HG03039 (cell line): ENCODE data around the gene JARID2.

Experiments
- ATAC-seq: cut with Tn5 transposase; IDR thresholded peaks from one replicate; pipeline ENCODE4 v1.9.1; 2021; ENCODE audit warnings: mild to moderate bottlenecking, moderate library complexity; ENCODE audit not compliant: unreplicated experiment

The JARID2 gene

GRCh38 chr6:15368186-15368585 lies 122.3 kb downstream of the JARID2 start:
- ATAC-seq, result no peak

- no peak for ATAC-seq
Measured at GRCh38 chr6:15368873-15369272, 123.0 kb downstream of the JARID2 start.

GRCh38 chr6:15369838-15370237 lies 124.0 kb downstream of the JARID2 start:
- ATAC-seq, result no peak

- no peak for ATAC-seq
Measured at GRCh38 chr6:15370733-15371671, 125.1 kb downstream of the JARID2 start.

DNA sequence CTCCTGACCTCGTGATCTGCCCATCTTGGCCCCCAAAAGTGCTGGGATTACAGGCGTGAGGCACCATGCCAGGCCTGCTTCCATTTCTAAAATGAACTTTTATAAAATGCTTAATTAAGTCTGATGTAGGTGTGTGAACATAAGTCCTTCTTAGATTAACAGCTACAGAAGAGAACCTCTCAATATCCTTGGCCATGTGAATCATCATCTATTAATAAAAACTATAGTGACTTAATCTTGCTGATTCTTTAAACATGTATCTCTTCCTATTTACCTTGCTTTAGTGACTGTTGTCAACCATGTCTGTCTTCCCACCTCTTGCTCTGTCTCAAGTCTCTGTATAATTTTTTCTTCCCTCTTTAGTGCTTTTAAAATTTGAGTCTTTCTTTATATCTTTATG lies 127.1 kb downstream of the JARID2 start:
- no peak for ATAC-seq

DNA sequence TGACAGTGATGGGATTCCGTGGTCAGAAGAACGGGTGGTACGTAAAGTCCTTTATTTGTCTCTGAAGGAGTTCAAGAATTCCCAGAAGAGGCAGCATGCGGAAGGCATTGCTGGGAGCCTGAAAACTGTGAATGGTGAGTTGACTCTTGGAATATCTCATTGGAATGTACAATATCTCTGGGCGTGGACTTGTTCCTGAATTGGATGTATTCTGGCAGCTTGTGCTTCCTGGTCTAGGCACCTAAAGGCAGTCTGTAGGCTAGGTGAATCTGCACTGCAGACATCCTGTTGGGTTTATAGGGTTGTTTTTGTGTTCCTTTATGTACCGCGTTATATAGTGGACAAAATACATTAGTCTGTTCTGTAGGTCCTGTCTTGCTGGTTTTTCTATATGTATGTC lies 128.2 kb downstream of the JARID2 start:
- ATAC-seq, result no peak

- no peak for ATAC-seq
Measured at GRCh38 chr6:15375018-15375417, 129.1 kb downstream of the JARID2 start.

- no peak for ATAC-seq
Measured at GRCh38 chr6:15375638-15376290, 129.9 kb downstream of the JARID2 start.

DNA sequence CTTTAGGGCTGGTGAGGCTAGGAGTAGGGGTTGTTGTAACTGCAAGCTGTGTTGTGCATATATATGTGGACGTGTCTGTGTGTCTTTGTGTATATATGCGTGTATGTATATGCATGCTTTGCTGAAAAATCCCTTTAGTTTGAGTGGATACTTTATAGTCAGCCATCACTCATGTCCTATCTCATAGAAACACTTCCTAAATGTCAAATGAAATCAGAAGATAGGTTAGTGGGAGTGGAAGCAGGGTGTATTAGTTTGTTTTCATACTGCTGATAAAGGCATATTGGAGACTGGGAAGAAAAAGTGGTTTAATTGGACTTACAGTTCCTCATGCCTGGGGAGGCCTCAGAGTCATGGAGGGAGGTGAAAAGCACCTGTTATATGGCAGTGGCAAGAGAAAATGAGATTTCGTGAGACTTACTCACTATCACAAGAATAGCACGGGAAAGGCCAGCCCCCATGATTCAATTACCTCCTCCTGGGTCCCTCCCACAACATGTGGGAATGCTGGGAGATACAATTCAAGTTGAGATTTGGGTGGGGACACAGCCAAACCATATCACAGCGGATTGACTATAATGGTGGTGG lies 131.1 kb downstream of the JARID2 start:
- ATAC-seq, result no peak

DNA sequence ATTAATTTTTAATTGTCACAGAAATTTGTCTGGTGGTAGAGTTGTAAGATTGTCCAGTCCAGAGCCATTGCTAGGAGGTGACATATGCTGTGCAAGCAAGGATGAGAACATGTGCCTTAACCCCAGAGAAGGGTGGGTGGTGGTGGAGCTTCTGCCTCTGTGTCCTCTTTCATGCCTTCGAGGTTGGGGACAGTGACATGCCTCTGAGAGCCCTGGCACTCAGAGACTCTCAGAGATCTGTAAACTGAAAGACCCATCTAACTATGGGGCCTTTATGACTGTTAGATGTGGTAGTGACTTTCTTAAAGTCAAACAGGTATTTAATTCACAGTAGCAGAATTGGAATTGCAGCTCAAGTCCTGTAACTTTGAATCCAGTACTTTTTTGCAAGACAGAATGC lies 132.4 kb downstream of the JARID2 start:
- ATAC-seq, result no peak

DNA sequence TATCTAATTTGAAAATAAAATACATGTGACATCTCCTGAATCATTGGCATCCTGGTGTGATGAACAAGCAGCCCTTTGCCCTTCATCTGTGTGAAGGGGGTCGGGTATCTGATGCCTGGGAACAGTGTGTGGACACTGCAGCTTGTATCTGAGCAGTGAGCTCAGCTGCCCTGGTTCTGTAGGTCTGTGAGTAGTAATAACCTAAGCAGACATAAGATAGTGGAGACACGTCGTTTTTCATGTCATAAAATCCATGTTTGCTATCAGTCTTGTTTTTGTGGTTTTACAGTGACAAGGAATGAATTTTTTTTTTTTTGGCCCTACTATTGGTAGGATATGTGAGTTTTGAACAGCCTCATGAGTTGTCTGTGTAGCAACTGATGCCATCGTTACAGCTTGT lies 133.0 kb downstream of the JARID2 start:
- ATAC-seq, result no peak

- ATAC-seq, result no peak
Measured at GRCh38 chr6:15380351-15380750, 134.5 kb downstream of the JARID2 start.

GRCh38 chr6:15382089-15382488 lies 136.2 kb downstream of the JARID2 start:
- no peak for ATAC-seq

DNA sequence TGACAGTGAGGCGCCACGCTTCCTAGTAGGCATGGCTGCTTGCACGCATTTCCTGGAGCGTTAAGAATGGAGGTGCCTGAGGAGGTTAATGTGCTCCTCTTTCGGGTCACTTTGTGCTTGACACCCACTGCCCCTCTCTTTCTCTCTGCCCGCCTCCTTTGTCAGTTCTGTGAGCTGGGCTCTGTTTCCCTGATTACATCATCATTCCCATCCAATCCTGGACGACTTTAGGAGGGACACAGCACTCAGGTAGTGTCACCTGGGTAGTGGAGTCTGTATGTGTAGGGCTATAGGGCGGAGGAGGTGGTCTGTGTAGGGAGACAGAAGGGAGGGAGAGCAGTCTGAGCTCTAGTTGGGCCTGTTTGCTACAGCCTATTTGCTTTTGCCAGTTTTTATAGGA lies 136.8 kb downstream of the JARID2 start:
- no peak for ATAC-seq

DNA sequence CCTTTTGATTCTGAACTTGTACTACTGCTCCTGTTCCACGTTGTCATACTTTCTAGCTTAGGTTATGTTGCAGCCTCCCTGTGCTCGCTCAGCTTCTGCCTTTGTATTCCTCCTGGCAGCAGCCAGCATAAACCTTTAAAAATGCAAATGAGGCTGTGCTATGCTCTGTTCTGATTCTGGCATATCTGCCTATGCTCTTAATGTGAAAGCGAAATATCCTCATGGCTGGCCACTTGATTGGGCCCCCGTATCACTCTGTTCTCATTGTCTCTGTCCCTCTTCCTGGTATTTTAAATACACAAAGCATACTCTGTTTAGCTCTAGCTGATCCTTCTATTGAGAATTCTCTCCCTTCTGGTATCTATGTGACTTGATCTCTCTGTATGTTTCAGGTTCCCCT lies 139.0 kb downstream of the JARID2 start:
- ATAC-seq, result no peak

- no peak for ATAC-seq
Measured at GRCh38 chr6:15385521-15385920, 139.7 kb downstream of the JARID2 start.

DNA sequence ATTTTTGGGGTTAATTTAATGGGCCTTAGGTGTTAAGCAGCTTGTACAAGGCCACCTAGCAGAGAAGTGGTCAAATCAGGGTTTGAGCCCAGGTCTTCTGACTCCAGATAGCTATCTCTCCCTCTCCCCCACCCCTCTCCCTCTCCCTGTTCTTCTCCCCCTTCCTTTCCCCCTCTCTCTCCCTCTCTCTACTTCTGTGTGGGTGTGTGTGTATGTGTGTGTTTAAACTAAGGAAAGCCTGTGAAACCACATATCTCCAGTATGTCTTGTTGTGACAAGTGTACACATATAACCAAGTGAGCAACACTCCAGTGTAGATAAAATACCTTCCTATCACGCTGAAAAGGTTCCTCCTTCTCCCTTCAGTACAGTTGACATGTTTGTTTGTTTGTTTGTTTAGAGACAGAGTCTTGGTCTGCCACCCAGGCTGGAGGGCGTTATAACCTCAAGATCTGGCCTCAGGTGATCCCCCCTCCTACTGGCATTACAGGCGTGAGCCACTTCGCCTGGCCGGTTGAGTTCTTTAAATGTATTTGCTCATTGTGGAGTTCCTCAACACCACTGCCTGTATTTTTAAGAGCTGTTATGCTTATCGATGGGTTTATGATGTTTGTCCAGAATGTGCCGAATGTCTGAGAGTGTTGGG lies 140.4 kb downstream of the JARID2 start:
- no peak for ATAC-seq

DNA sequence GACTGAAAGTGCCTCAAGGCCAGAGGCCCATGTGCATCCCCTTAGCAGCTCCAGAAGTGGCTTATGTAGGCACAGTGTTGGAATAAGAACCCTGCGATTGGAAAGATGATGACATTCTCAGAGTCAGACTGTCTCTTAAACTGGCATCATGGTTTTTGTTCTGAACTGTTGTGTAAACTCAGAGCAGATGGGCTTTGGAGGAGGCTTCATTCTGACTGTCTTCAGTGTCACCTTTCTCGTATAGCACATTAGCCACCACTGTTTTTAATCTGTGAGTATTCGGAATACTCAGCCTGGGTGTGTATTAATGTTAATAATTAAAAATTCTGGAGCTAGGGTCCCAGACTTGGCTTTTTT lies 140.9 kb downstream of the JARID2 start:
- no peak for ATAC-seq

- no peak for ATAC-seq
Measured at GRCh38 chr6:15387118-15387517, 141.2 kb downstream of the JARID2 start.

GRCh38 chr6:15389084-15389764 lies 143.4 kb downstream of the JARID2 start:
- ATAC-seq, result no peak
